Measurements from ENCODE around the gene SPINK2. TPM values are rescaled to one million over a fixed set of nuclear protein-coding genes. Genes with fewer than 3 reads are reported as not detected.

The SPINK2 gene
- total RNA-seq, 3 donors from 2014 or later (not counting 1 experiment from before 2014, with no cell fraction given): 0.42 to 3.8 (median 2.0) TPM

DNA sequence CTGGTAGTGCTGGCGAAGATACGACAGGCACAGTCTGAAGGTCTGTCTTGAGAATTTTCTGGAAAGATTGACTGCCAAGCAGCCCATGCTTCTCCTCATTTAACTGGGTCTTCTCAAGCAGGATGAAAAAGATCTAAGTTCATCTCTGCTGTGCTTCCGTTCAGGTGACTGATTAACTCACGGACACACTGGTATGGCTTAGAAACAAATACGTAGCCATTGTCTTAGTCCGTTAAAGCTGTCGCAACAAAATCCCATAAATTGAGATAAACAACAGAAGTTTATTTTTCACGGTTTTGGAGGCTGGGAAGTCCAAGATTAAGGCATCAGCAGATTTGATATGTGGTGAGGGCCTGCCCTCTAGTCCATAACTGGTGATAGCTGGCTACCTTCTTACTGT is 39.5 kb downstream of the SPINK2 start:
- 95% methylated on average over 8 of the region's 8 CpGs for WGBS (ENCODE audit: insufficient coverage)
- Histone ChIP-seq H3K27me3 (ENCODE audit: control insufficient read depth, insufficient read depth, low read length) (no peaks in the 10 kb centered on the region), H3K4me3 (ENCODE audit: low read length) (no peak overlapping the region), H3K9me3 (ENCODE audit: control insufficient read depth, insufficient read depth, low read length) (no peaks in the 10 kb centered on the region), H3K4me1 (ENCODE audit: control insufficient read depth, insufficient read depth, low read length) (no peaks in the 10 kb centered on the region), H3K27ac (ENCODE audit: low read length) (no peak overlapping the region), H3K36me3 (ENCODE audit: control insufficient read depth, insufficient read depth, low read length) (no peaks in the 10 kb centered on the region)
- DNase-seq (no peak), ATAC-seq (no peak)
- TF ChIP-seq CTCF (IDR thresholded peaks at IDR 0.05): no peak
- Mint-ChIP-seq H3K9me3 (no peaks in the 10 kb centered on the region), H3K27me3 (ENCODE audit: low read depth in 2 of 2) (no peaks in the 10 kb centered on the region), H3K4me3 (no peak overlapping the region), H3K36me3 (no peaks in the 10 kb centered on the region), H3K4me1 (no peaks in the 10 kb centered on the region), H3K27ac (no peak overlapping the region)
- intact Hi-C loops (cut with micrococcal nuclease): no loop called here

GRCh38 chr4:56773346-56773745 is 48.2 kb downstream of the SPINK2 start:
- H3K27me3 ChIP-seq (ENCODE audit: control insufficient read depth, insufficient read depth, low read length): no peaks in the 10 kb centered on the region
- intact Hi-C loops (cut with micrococcal nuclease): no loop called here

GRCh38 chr4:56772134-56772533 is 49.4 kb downstream of the SPINK2 start:
- no peaks in the 10 kb centered on the region for H3K9me3 Mint-ChIP-seq

More at GRCh38 chr4:56773346-56773745, 48.2 kb downstream of the SPINK2 start:
- DNase-seq (no peak), ATAC-seq (no peak)
- TF ChIP-seq CTCF (IDR thresholded peaks at IDR 0.05): no peak
- Mint-ChIP-seq H3K4me1 (no peaks in the 10 kb centered on the region), H3K36me3 (no peaks in the 10 kb centered on the region), H3K4me3 (no peak overlapping the region), H3K27ac (no peak overlapping the region), H3K27me3 (ENCODE audit: low read depth in 2 of 2) (no peaks in the 10 kb centered on the region), H3K9me3 (no peaks in the 10 kb centered on the region)
- H3K4me1 ChIP-seq (ENCODE audit: control insufficient read depth, insufficient read depth, low read length): no peaks in the 10 kb centered on the region
- H3K9me3 ChIP-seq (ENCODE audit: control insufficient read depth, insufficient read depth, low read length): no peaks in the 10 kb centered on the region
- 100% methylated on average over 1 of the region's 1 CpG for WGBS (ENCODE audit: insufficient coverage)
- no peak overlapping the region for H3K4me3 ChIP-seq (ENCODE audit: low read length)
- H3K36me3 ChIP-seq (ENCODE audit: control insufficient read depth, insufficient read depth, low read length): no peaks in the 10 kb centered on the region
- H3K27ac ChIP-seq (ENCODE audit: low read length): no peak overlapping the region

More at GRCh38 chr4:56772134-56772533, 49.4 kb downstream of the SPINK2 start:
- WGBS (ENCODE audit: insufficient coverage): 89% methylated on average over 2 of the region's 2 CpGs
- Histone ChIP-seq H3K4me3 (ENCODE audit: low read length) (no peak overlapping the region), H3K36me3 (ENCODE audit: control insufficient read depth, insufficient read depth, low read length) (no peaks in the 10 kb centered on the region), H3K27ac (ENCODE audit: low read length) (no peak overlapping the region), H3K27me3 (ENCODE audit: control insufficient read depth, insufficient read depth, low read length) (no peaks in the 10 kb centered on the region), H3K4me1 (ENCODE audit: control insufficient read depth, insufficient read depth, low read length) (no peaks in the 10 kb centered on the region), H3K9me3 (ENCODE audit: control insufficient read depth, insufficient read depth, low read length) (no peaks in the 10 kb centered on the region)
- Mint-ChIP-seq H3K27me3 (ENCODE audit: low read depth in 2 of 2) (no peaks in the 10 kb centered on the region), H3K36me3 (no peaks in the 10 kb centered on the region), H3K4me1 (no peaks in the 10 kb centered on the region), H3K27ac (no peak overlapping the region), H3K4me3 (no peak overlapping the region)
- DNase-seq: no peak
- intact Hi-C loops (cut with micrococcal nuclease): no loop called here
- TF ChIP-seq CTCF (IDR thresholded peaks at IDR 0.05): no peak
- no peak for ATAC-seq

Data from natural killer cell (primary cell).